ENCODE data around the gene IFT88. TPM values are rescaled to one million over a fixed set of nuclear protein-coding genes. Genes with fewer than 3 reads are reported as not detected.
A peak's percentile ranks its signal among the peaks of the same experiment; 100 is the strongest.

IFT88 gene
- total RNA-seq, 1 experiment from 2014 or later = 19.4 TPM

- Histone ChIP-seq H3K9me3 (ENCODE audit: low read depth, low read length, poor library complexity, severe bottlenecking) (no peaks in the 10 kb centered on the region), H3K36me3 (ENCODE audit: insufficient read depth, low read length, poor library complexity, severe bottlenecking) (no peaks in the 10 kb centered on the region), H3K4me1 (ENCODE audit: insufficient read depth, low read length, poor library complexity, severe bottlenecking) (peaks cover 8% of the 10 kb centered on the region), H3K27ac (ENCODE audit: low read depth, low read length, poor library complexity, severe bottlenecking) (peak within 1 kb of the TSS; percentile 15), H3K4me3 (ENCODE audit: low read depth, low read length, poor library complexity, severe bottlenecking) (peak within 1 kb of the TSS; percentile 75), H3K27me3 (replicated peaks; ENCODE audit: insufficient read depth, low read depth, low read length, poor library complexity) (no peaks in the 10 kb centered on the region)
- peak; percentile 45 for DNase-seq (ENCODE audit: low spot score)
- intact Hi-C loops (cut with micrococcal nuclease; ENCODE audit: unreplicated experiment) = loop anchor here (5.0 kb wide), 1 partner anchor 206 kb away; no protein-coding TSS in a partner anchor
- BruUV-seq (replicated peaks) = no TSS peak
- 0 out of 2 replicates have a peak, but pooled peaks have one; percentile 12 for TF ChIP-seq CTCF (conservative IDR thresholded peaks at IDR 0.05; ENCODE audit: low read depth, low read length)
- TF ChIP-seq EZH2 (IDR thresholded peaks at IDR 0.05; ENCODE audit: borderline replicate concordance, low read depth, low read length, poor library complexity, severe bottlenecking) = no peak
- CTCF ChIA-PET = interaction anchor here (0.6 to 0.7 kb wide), 3 partner anchors 10 to 199 kb away, joined by 3 to 5 read pairs (median 4); partner anchors contain the start of gene XPO4
- POLR2A ChIA-PET (ENCODE audit: low non-redundant PET) = no interaction called here
These were observed 136.2 kb downstream of the IFT88 start, which contains the start of gene IL17D for GRCh38 chr13:20702915-20703779. TSS of gene IL17D (plus strand) at chr13:20703699. CDS start at chr13:20704002, 303 bp downstream.

- peak overlapping the region; percentile 75 for H3K4me3 ChIP-seq (ENCODE audit: low read depth, low read length, poor library complexity, severe bottlenecking)
- TF ChIP-seq EZH2 (IDR thresholded peaks at IDR 0.05; ENCODE audit: borderline replicate concordance, low read depth, low read length, poor library complexity, severe bottlenecking) = no peak
- peak; percentile 37; the same call in 1 of the 2 replicates for TF ChIP-seq CTCF (conservative IDR thresholded peaks at IDR 0.05; ENCODE audit: low read depth, low read length)
- H3K27me3 ChIP-seq (replicated peaks; ENCODE audit: insufficient read depth, low read depth, low read length, poor library complexity) = no peaks in the 10 kb centered on the region
- BruUV-seq (replicated peaks) = no TSS peak
- peak; percentile 83 for DNase-seq (ENCODE audit: low spot score)
- no peaks in the 10 kb centered on the region for H3K36me3 ChIP-seq (ENCODE audit: insufficient read depth, low read length, poor library complexity, severe bottlenecking)
- H3K9me3 ChIP-seq (ENCODE audit: low read depth, low read length, poor library complexity, severe bottlenecking) = no peaks in the 10 kb centered on the region
- H3K4me1 ChIP-seq (ENCODE audit: insufficient read depth, low read length, poor library complexity, severe bottlenecking) = peaks cover 8% of the 10 kb centered on the region
- CTCF ChIA-PET = interaction anchor here (0.6 to 0.7 kb wide), 4 partner anchors 9 to 269 kb away, joined by 3 to 5 read pairs (median 4); partner anchors contain the start of gene XPO4
- intact Hi-C loops (cut with micrococcal nuclease; ENCODE audit: unreplicated experiment) = loop anchor here (5.0 kb wide), 1 partner anchor 207 kb away; no protein-coding TSS in a partner anchor
- POLR2A ChIA-PET (ENCODE audit: low non-redundant PET) = no interaction called here
- H3K27ac ChIP-seq (ENCODE audit: low read depth, low read length, poor library complexity, severe bottlenecking) = no peak overlapping the region
These were observed 137.0 kb downstream of the IFT88 start for GRCh38 chr13:20703780-20704458.

GRCh38 chr13:20704459-20705069, 137.6 kb downstream of the IFT88 start:
- ChIA-PET POLR2A (ENCODE audit: low non-redundant PET) (no interaction called here), CTCF (interaction anchor here (0.6 kb wide), 1 partner anchor 270 kb away, joined by 4 read pairs; no protein-coding TSS in a partner anchor)
- H3K27ac ChIP-seq (ENCODE audit: low read depth, low read length, poor library complexity, severe bottlenecking) = no peak overlapping the region
- peak overlapping the region; percentile 75 for H3K4me3 ChIP-seq (ENCODE audit: low read depth, low read length, poor library complexity, severe bottlenecking)
- TF ChIP-seq EZH2 (IDR thresholded peaks at IDR 0.05; ENCODE audit: borderline replicate concordance, low read depth, low read length, poor library complexity, severe bottlenecking) (no peak), CTCF (conservative IDR thresholded peaks at IDR 0.05; ENCODE audit: low read depth, low read length) (no peak)
- peaks cover 8% of the 10 kb centered on the region for H3K4me1 ChIP-seq (ENCODE audit: insufficient read depth, low read length, poor library complexity, severe bottlenecking)
- no peaks in the 10 kb centered on the region for H3K9me3 ChIP-seq (ENCODE audit: low read depth, low read length, poor library complexity, severe bottlenecking)
- H3K36me3 ChIP-seq (ENCODE audit: insufficient read depth, low read length, poor library complexity, severe bottlenecking) = no peaks in the 10 kb centered on the region
- intact Hi-C loops (cut with micrococcal nuclease; ENCODE audit: unreplicated experiment) = loop anchor here (5.0 kb wide), 2 partner anchors 177 to 207 kb away; partner anchors contain the start of gene CRYL1
- H3K27me3 ChIP-seq (replicated peaks; ENCODE audit: insufficient read depth, low read depth, low read length, poor library complexity) = no peaks in the 10 kb centered on the region
- no peak for DNase-seq (ENCODE audit: low spot score)
- no TSS peak for BruUV-seq (replicated peaks)
